Activated CD4-positive, alpha-beta T cell treated with anti-CD3 and anti-CD28 coated beads, Interleukin-2, Interleukin-4, amounts not matched to agents 100 ng/mL and 50 ng/mL, durations not matched to agents 16 hours and 8 hours (primary cell): ENCODE data around the gene KLF15.
"Not testable (repeated sequence)": the region's sequence is repeated elsewhere in the genome, so short reads cannot be mapped to it uniquely, and the experiment has no call there.

Source experiments
- DNase-seq: peaks from one replicate; pipeline ENCODE4 v3.0.0-alpha.2; 2020; ENCODE audit warnings: low spot score

Gene KLF15

GRCh38 chr3:126346466-126346865 lies 10.7 kb downstream of the KLF15 start:
- no peak for DNase-seq

- no peak for DNase-seq
These were observed 11.4 kb downstream of the KLF15 start for GRCh38 chr3:126345641-126346460.

GRCh38 chr3:126345231-126345630 lies 12.0 kb downstream of the KLF15 start:
- no peak for DNase-seq

GRCh38 chr3:126344380-126345041 lies 12.7 kb downstream of the KLF15 start:
- DNase-seq: no peak

GRCh38 chr3:126343649-126344035 lies 13.6 kb downstream of the KLF15 start:
- no peak for DNase-seq

- DNase-seq: no peak
These were observed 14.1 kb downstream of the KLF15 start for GRCh38 chr3:126342991-126343648.

- no peak for DNase-seq
These were observed 15.0 kb downstream of the KLF15 start for GRCh38 chr3:126342211-126342610.

- no peak for DNase-seq
These were observed 15.5 kb downstream of the KLF15 start for GRCh38 chr3:126341755-126342150.

- no peak for DNase-seq
These were observed 16.1 kb downstream of the KLF15 start for GRCh38 chr3:126340943-126341754.

GRCh38 chr3:126340596-126340942 lies 16.6 kb downstream of the KLF15 start:
- no peak for DNase-seq

- no peak for DNase-seq
These were observed 17.1 kb downstream of the KLF15 start for GRCh38 chr3:126340081-126340511.

GRCh38 chr3:126339466-126339865 lies 17.7 kb downstream of the KLF15 start:
- DNase-seq: no peak

GRCh38 chr3:126338790-126339288 lies 18.4 kb downstream of the KLF15 start:
- no peak for DNase-seq

GRCh38 chr3:126337980-126338651 lies 19.1 kb downstream of the KLF15 start:
- no peak for DNase-seq

GRCh38 chr3:126331812-126332336 lies 25.3 kb downstream of the KLF15 start:
- DNase-seq: not testable (repeated sequence)

GRCh38 chr3:126329927-126330725 lies 27.1 kb downstream of the KLF15 start:
- no peak for DNase-seq

GRCh38 chr3:126326629-126327028 lies 30.6 kb downstream of the KLF15 start:
- no peak for DNase-seq

GRCh38 chr3:126322181-126322967 lies 34.8 kb downstream of the KLF15 start:
- DNase-seq: no peak

- no peak for DNase-seq
These were observed 35.7 kb downstream of the KLF15 start for GRCh38 chr3:126321490-126321889.
